GM19023 (cell line): ENCODE data around the gene GRIN2A.

Source experiments
- ATAC-seq: cut with Tn5 transposase; IDR thresholded peaks from one replicate; pipeline ENCODE4 v1.9.1; 2021; ENCODE audit warnings: mild to moderate bottlenecking, moderate library complexity; ENCODE audit not compliant: unreplicated experiment

The GRIN2A gene

DNA sequence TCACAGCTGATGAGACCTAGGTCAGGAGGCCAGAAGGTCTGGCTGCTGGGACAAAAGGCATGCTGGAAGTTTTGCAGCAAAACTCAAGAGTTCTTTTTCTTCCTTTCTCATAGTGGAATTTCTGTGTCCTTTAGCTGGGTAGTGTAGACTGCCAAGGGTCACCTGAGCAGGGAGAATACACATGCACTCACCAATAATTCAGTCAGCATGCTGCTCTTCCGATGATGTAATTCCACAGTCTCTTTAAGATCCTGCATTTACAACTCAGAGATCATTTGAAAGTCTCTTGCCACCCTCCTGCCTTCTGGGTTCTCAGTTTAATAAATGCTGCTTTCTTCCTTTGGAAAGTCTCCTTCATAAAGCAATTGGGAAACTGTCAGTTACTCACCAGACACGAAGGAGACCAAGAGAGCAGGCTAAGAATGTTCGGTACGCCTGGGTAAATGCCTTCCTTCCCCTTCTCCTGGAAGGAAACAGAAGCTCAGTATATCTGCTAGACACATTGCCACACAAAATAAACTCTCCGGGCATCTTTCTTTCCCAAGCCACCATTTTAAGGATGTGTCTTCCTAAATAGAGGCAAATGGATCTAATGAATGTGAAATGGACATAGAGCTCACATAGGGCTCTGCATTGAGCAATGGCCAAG, 473.1 kb downstream of the GRIN2A start:
- ATAC-seq, result no peak

DNA sequence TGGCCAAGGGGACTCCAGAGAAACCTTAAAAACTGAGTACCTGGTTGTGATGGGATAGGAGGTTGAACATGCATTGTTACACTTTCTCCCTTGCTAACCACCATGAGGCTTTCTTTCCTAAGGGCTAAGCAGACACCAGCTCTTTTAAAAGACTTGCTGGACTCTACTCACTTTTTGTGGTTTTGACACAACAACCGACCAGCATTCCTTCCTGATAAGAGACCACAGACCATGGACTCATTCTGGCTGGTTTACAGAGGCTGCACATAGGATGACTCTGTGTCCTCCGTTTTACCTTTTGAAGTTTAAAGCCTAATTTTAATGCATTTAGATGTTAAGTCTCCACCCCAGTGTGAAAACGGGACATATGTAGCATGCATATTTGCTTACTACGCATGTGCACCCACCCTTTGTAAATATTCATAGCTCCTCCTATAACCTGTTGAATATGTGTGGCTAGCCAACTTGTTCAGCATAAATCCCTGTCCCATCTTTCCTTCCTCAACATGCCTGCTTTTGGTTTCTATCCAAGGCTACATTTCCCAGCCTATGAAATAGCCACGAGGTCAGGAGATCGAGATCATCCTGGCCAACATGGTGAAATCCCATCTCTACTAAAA, 475.9 kb downstream of the GRIN2A start:
- no peak for ATAC-seq

DNA sequence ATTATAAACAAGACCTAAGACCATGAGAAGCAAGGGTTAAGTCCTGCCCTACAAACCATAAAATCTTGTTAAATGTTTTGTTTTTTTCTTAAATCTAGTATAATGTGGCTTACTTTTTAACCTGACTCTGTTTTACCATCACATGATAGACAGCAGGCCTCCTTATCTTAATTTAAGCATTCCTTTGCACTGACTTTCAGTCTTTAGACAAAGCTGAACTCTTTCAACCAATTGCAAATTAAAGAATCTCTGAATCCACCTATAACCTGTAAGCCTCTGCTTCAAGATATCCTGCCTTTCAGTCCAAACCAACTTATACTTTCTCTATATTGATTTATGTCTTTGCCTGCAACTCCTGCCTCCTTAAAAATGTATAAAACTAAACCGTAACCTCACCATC, 478.5 kb downstream of the GRIN2A start:
- no peak for ATAC-seq
